ENCODE data around the gene RGS7.
"Not testable (repeated sequence)": the region's sequence is repeated elsewhere in the genome, so short reads cannot be mapped to it uniquely, and the experiment has no call there.

The RGS7 gene

GRCh38 chr1:241074507-241074906 is 282.5 kb downstream of the RGS7 start:
- DNase-seq: no peak

- DNase-seq: no peak
Measured at GRCh38 chr1:241068359-241068758, 288.6 kb downstream of the RGS7 start.

GRCh38 chr1:241063276-241063675 is 293.7 kb downstream of the RGS7 start:
- DNase-seq: no peak

- no peak for DNase-seq
Measured at GRCh38 chr1:241061062-241061461, 295.9 kb downstream of the RGS7 start.

GRCh38 chr1:241048622-241049021 is 308.4 kb downstream of the RGS7 start:
- no peak for DNase-seq

GRCh38 chr1:241045659-241046058 is 311.3 kb downstream of the RGS7 start:
- no peak for DNase-seq

GRCh38 chr1:241034203-241034936 is 322.6 kb downstream of the RGS7 start:
- DNase-seq: no peak

- DNase-seq: no peak
Measured at GRCh38 chr1:241024834-241025233, 332.2 kb downstream of the RGS7 start.

- no peak for DNase-seq
Measured at GRCh38 chr1:241022366-241022765, 334.6 kb downstream of the RGS7 start.

- no peak for DNase-seq
Measured at GRCh38 chr1:241020851-241021697, 335.9 kb downstream of the RGS7 start.

GRCh38 chr1:241012708-241013340 is 344.2 kb downstream of the RGS7 start:
- DNase-seq: no peak

- DNase-seq: no peak
Measured at GRCh38 chr1:241007668-241008067, 349.3 kb downstream of the RGS7 start.

GRCh38 chr1:240999826-241000225 is 357.2 kb downstream of the RGS7 start:
- DNase-seq: no peak

GRCh38 chr1:240998441-240999015 is 358.5 kb downstream of the RGS7 start:
- DNase-seq: no peak

GRCh38 chr1:240998024-240998423 is 359.0 kb downstream of the RGS7 start:
- DNase-seq: no peak

- DNase-seq: no peak
Measured at GRCh38 chr1:240993004-240993403, 364.0 kb downstream of the RGS7 start.

GRCh38 chr1:240991230-240991629 is 365.8 kb downstream of the RGS7 start:
- no peak for DNase-seq

- DNase-seq: no peak
Measured at GRCh38 chr1:240987928-240988327, 369.1 kb downstream of the RGS7 start.

GRCh38 chr1:240985081-240985480 is 371.9 kb downstream of the RGS7 start:
- DNase-seq: no peak

GRCh38 chr1:240980342-240980741 is 376.7 kb downstream of the RGS7 start:
- no peak for DNase-seq

GRCh38 chr1:240976685-240977084 is 380.3 kb downstream of the RGS7 start:
- no peak for DNase-seq

GRCh38 chr1:240973875-240974274 is 383.1 kb downstream of the RGS7 start:
- no peak for DNase-seq

- DNase-seq: not testable (repeated sequence)
Measured at GRCh38 chr1:240972059-240972458, 384.9 kb downstream of the RGS7 start.

All from DMS79 (cell line).